DMS53 (cell line): Measurements from ENCODE around the gene ZNF488.

Source experiments
- DNase-seq: peaks from one replicate; lab custom pipeline; 2025; lab: John Stamatoyannopoulos, UW

The ZNF488 gene

GRCh38 chr10:47381427-47382379 lies 2.4 kb downstream of the ZNF488 start:
- peak; percentile 56 for DNase-seq

DNA sequence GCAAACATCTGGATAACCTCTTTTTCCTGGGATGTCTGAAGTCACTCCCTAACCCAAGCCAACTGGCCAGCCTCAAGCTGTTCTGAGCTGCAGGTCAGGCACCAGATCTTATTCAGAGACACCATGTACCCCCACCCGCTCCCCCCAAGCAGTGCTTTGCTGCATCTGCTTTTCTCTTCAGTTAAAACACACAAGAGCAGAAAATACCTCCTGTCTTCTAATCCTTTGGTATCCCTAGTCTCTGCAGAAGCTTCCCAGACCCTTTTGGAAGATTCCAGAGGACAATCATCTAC lies 3.0 kb downstream of the ZNF488 start:
- DNase-seq: no peak

GRCh38 chr10:47380341-47381102 lies 3.6 kb downstream of the ZNF488 start:
- no peak for DNase-seq

GRCh38 chr10:47379901-47380300 lies 4.2 kb downstream of the ZNF488 start:
- no peak for DNase-seq

GRCh38 chr10:47379445-47379785 lies 4.7 kb downstream of the ZNF488 start:
- no peak for DNase-seq

DNA sequence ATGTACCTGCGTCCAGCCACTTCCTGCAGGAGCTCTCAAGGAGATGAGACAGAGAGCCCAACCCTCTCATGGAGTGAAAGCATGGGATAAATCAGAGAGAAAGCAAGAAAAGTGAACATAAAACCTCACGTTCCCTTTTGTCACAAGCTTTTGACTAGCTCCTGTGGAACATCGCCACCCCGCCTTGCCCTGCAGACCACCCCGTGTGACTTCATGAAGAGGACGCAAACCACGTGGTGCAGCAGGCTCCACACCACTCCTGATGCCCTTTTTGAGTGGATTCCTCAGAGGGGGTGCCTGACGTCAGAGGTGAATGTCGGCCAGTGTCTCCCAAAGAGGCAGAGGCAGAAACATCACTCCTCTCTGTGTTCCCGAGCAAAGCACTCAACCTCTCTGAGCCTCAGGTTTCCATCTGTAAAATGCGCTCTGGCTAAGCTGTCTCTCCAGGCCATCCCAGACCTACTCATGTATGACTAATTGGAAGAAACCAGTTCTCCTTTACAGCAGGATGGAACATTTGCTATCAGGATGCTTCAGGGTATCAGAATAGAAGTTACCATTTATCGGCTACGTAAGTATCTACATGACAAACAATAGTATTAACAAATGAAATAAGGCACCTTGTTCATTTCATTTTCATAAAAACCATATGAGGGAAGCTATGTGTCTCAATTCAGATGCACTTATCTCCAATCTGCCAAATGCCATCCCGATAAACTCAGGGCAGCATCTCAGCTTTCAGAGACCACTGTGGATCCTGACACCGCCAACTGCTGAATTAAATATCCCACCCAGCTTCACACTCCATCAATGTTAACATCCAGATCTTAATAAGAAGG lies 5.3 kb downstream of the ZNF488 start:
- no peak for DNase-seq

DNA sequence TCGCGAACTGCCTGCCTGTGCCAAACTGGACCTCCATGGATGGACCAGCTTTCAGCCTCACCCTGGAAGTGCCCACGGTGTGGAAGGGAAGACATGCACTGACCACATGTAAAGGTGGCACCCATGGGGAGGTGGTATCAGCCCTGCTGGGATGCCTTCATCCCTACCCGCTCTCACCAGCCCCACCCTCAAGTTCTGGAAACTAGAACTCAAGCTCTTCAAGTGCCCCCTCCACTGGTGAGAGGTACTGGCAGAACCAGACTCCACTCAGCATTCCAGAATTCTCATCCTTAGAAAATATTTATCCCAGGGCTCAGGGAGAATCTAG lies 5.9 kb downstream of the ZNF488 start:
- no peak for DNase-seq

DNA sequence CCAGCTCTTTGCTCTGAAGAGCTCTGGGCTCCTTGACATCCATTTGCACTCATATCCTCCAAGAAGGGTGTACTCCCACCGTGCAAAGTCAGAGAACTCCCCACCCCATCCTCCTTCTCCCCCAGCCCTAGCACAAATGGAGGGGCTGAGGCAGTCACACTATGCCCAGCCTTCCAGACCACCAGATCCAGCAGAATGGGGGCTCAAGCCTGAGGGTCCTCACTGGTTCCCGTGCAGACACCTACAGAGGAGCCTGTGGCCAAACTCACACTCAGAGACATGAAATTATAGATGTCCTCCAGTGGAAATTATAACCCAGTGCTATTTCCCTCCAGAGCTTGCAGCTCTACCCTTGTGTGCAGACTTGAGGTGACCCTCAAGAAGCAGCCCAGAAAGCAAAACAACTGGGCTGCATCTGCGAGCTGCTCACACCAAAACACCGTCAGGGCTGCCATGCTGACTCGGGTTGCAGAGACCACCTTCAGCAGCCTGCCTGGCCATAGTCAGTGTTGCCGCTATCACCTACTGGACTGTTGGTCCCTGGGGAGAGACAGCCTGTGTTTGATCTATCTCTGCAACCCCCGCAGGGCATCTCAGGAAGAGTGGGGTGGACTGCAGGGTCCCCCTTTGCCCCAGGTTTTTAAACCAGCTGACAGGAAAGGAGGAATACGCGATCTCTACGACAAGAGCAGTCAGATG lies 7.4 kb downstream of the ZNF488 start:
- DNase-seq: no peak

- DNase-seq: no peak
Observed at GRCh38 chr10:47374611-47375536, 9.2 kb downstream of the ZNF488 start.

GRCh38 chr10:47372726-47373125 lies 11.4 kb downstream of the ZNF488 start:
- DNase-seq: no peak

- DNase-seq: no peak
Observed at GRCh38 chr10:47371629-47372485, 12.2 kb downstream of the ZNF488 start.

DNA sequence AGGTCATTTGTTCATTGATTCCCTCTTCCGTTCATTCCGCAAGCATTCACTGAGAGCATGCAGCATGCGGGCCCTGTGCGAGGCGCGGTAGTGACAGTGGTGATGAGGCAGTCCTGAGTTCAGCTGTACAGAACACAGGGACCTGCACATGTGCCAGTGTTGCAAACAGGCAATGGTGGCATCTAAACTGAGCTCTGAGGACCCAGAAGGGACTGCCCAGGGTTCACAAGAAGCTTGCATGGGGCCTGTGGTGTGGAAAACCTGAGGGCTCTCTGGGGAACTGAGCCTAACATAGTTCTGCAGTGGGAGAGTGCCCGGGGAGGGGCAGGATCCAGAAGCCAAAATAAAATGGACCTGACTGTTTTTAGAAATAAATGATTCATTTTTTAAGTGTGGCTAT lies 13.2 kb downstream of the ZNF488 start:
- no peak for DNase-seq

DNA sequence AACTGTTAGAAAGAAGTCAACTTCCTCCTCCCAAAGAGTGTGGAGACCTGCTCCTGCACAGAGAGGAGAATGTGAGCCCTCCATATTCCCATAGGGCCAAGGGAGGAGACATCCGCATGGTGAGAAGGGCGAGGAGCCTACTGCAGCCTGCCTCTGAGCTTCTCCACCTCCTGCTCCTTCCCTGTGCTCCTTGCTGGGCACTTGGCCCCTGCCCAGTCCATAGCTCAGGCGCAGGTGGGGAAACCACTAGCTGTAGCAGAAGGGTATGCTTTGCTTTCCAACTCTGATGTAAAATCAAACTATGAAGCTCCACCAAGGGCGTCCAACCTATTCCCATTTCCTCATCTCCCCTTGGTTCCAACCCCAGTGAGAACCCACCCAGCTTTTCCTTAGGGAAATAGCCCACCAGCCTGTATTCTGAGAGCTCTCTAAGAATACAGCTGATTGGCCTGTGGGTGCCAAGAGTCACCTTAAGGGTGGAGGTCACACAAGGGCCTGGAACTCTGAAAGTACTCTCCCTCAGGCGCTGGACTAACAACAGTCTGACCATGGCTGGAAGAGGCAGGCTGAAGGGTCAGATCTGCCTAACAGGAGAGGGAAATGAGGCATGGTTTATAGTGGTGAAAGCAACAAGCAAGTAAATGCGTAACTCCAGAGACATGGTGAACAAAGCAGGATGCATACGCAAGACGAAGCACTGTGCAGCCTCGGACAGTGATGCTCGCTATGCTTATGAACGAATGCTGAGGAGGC lies 13.9 kb downstream of the ZNF488 start:
- DNase-seq: no peak

DNA sequence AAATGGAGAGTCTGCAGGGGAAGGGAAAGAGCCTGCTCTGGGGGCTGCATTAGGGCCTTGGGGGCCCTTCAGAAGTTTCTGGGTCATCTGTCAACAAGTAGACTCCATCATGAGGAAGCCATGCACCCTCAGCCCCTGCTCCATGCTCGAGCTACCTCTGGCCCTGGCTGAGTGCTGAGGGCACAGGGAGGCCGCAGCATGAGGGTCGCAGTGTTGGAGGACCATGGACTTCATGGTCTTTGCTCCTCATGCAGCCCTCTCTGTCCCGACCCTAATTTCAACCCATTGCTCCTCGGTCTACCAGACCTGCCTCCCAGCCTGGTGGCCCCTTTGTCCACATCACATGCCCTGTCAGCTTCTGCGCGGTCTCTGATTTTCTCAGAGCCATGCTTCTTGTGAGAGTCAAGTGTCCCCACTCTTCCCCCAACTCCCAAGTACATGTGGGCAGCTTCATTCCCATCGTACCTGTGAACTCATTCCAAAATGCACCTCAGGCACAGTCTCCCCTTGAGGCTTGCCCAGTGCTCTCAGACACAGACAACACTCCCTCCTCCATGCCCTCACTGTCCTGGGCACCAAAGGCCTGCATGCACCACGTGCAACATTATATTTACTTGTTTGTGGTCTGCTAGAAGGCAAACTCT lies 14.7 kb downstream of the ZNF488 start:
- DNase-seq: no peak

DNA sequence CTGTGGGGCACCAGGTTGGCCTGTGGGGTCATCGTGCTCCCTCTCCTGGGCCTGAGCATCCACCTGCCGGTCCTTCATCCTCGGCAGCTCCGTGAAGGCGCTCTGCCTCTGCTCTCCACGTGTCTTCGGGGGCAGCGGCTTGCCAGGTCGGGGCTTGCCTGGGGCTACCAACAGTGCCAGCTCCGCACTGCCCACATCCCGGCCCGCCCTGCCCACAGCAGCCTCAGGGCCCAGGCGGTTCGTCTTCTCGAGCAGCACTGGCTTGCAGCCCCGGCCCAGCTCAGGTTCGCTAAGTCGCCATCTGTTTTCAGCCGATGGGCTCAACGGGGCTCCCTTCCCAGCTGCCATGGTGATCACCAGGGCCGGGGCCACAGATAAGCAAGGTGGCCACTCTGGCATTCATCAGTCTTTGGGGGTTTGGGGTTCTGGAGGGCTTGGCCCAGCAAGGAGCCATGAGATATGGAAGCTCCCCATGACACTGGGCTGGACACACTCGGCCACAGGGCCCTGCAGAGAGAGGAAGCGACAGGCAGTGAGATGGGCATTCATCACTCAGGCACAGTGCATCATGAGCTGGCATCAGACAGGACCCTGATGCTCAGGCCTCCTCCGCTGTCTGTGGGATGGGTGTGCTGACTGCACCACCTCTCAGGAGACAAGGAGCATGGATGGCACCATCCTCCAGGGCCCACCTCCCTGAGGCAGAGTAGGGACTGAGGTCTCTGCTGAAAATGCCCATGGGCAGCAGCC lies 15.5 kb downstream of the ZNF488 start:
- DNase-seq: no peak

DNA sequence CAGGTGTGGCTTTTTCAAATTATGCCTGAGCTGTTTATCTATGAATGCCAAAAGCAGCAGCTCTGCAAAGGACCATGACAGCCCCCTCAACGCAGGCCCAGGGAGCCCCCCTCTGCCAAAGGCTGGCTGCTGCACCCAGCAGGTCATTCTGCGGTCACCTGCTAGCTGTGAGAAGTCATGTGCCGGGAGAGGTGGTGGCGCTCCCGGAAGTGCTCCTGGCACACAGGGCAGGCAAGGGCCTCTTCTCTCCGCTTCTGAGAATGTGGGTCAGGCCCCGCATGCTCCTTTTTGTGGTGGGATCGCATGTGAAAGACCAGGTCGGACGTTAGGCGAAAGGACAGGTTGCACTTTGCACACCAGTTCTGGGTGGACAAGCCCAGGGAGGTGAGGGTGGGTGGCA lies 16.4 kb downstream of the ZNF488 start:
- DNase-seq: no peak

GRCh38 chr10:47366731-47367460 lies 17.2 kb downstream of the ZNF488 start:
- no peak for DNase-seq
